Activated B cell treated with CpG ODN at 0.5 μM for 24 hours (primary cell): Measurements from ENCODE around the gene NEK6. TPM values are rescaled to one million over a fixed set of nuclear protein-coding genes. Genes with fewer than 3 reads are reported as not detected.

Experiments used
- ATAC-seq: fragments of 200-7000 bp; cut with Tn5 transposase; one replicate; pipeline ENCODE4 v1.10.0; 2021; ENCODE audit warnings: low read depth, mild to moderate bottlenecking, moderate library complexity
- CTCF ChIA-PET: fragments of 350-600 bp; sonication (Branson Sonifier 250); formaldehyde crosslinking; loops from one replicate; lab custom pipeline; 2021; ENCODE audit warnings: antibody characterized with exemption; lab: Charles Lee
- POLR2A ChIA-PET: fragments of 350-600 bp; sonication (Branson Sonifier 250); formaldehyde crosslinking; loops from one replicate; lab custom pipeline; 2021; ENCODE audit warnings: antibody characterized with exemption; lab: Charles Lee
- DNase-seq: peaks from one replicate; pipeline ENCODE4 v3.0.0; 2022
- H3K27ac Mint-ChIP-seq: one replicate; pipeline ENCODE4 v1.8.0; 2020; ENCODE audit warnings: mixed read lengths
- H3K27me3 Mint-ChIP-seq: one replicate; pipeline ENCODE4 v1.8.0; 2021; ENCODE audit warnings: mixed read lengths
- H3K36me3 Mint-ChIP-seq: one replicate; pipeline ENCODE4 v1.8.0; 2021; ENCODE audit warnings: low read depth, mixed read lengths
- H3K4me1 Mint-ChIP-seq: one replicate; pipeline ENCODE4 v1.8.0; 2021; ENCODE audit warnings: mixed read lengths
- H3K4me3 Mint-ChIP-seq: one replicate; pipeline ENCODE4 v1.8.0; 2020; ENCODE audit warnings: mild to moderate bottlenecking, mixed read lengths
- H3K9me3 Mint-ChIP-seq: one replicate; pipeline ENCODE4 v1.8.0; 2020; ENCODE audit warnings: mixed read lengths
- intact Hi-C: fragments of 100-400 bp; cut with micrococcal nuclease; formaldehyde crosslinking; loops from one replicate; pipeline ENCODE4 v1.15.1; 2024
- total RNA-seq: library from RNA; stranded (reverse); gene quantifications from 2 replicates; pipeline ENCODE4 v1.2.3, GENCODE V29; 2022
- TF ChIP-seq, protein P1 (sequence below): fragments of 200-600 bp; IDR thresholded peaks from one replicate; pipeline ENCODE4 v1.8.0; 2022; ENCODE audit warnings: antibody characterized with exemption, mild to moderate bottlenecking

NEK6 gene
- total RNA-seq, 1 donor from 2014 or later, result 110 TPM

DNA sequence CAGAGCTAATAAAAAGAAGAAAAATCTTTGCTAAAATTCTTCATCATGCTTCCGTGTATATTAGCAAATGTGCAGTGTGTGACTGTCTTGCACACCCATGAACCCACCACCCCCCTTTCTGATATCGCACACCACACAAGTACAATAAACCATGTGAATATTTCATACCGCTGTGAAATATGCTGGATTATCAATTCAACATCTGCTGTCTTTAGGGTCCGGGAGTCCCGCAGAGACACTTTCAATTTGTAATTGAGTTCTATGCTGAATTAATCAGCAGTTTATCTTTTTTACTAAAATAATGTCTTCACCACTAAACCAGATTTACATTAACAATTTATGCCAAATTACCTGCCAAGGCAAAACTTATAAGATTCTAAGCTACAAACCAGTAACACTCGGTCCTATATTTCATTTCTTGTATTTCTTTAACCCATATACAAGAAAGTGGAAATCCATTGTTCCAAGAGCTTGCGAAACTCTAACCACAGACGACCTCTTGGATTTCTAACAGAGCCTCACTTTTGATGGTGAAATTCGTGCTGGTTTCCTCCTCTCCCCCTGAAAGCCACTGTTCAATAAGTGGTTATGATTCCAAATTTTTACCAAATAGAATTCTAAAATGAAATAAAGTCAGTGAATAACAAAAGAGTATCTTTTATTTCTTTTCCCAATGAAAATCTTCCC is 113.3 kb downstream of the NEK6 start:
- intact Hi-C loops, result no loop called here
- ChIA-PET POLR2A (no interaction called here), CTCF (interaction anchor here (1.1 kb wide), 1 partner anchor 69 kb away, joined by 3 read pairs; no protein-coding TSS in a partner anchor)
- TF ChIP-seq, protein P1, sequence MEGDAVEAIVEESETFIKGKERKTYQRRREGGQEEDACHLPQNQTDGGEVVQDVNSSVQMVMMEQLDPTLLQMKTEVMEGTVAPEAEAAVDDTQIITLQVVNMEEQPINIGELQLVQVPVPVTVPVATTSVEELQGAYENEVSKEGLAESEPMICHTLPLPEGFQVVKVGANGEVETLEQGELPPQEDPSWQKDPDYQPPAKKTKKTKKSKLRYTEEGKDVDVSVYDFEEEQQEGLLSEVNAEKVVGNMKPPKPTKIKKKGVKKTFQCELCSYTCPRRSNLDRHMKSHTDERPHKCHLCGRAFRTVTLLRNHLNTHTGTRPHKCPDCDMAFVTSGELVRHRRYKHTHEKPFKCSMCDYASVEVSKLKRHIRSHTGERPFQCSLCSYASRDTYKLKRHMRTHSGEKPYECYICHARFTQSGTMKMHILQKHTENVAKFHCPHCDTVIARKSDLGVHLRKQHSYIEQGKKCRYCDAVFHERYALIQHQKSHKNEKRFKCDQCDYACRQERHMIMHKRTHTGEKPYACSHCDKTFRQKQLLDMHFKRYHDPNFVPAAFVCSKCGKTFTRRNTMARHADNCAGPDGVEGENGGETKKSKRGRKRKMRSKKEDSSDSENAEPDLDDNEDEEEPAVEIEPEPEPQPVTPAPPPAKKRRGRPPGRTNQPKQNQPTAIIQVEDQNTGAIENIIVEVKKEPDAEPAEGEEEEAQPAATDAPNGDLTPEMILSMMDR, result no peak
- Mint-ChIP-seq H3K4me1 (peaks cover 1% of the 10 kb centered on the region), H3K4me3 (no peak overlapping the region), H3K36me3 (peaks cover 52% of the 10 kb centered on the region), H3K27ac (no peak overlapping the region), H3K27me3 (no peaks in the 10 kb centered on the region), H3K9me3 (peaks cover 5% of the 10 kb centered on the region)
- DNase-seq (no peak), ATAC-seq (no peak)

DNA sequence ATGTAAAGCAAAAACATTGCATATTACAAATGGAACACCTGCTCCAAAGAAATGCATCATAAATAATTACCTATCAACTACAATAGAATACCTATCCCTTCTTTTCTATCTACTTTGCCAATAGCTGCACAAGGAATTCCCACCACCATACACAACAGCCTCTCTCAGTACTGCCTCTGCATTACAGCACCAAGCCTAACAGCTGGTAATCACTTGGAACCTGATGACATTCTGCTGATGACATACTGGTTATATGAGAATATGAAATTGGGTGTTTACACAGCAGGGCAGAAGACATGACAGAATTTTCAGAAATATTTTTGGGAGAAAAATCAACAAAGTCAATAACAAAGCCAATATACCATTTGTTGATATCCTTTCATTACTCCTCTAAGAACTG is 114.3 kb downstream of the NEK6 start:
- Mint-ChIP-seq H3K36me3 (peaks cover 52% of the 10 kb centered on the region), H3K9me3 (peaks cover 5% of the 10 kb centered on the region), H3K27ac (no peak overlapping the region), H3K27me3 (no peaks in the 10 kb centered on the region), H3K4me1 (peaks cover 1% of the 10 kb centered on the region), H3K4me3 (no peak overlapping the region)
- DNase-seq, result no peak
- POLR2A ChIA-PET, result no interaction called here
- ATAC-seq, result no peak
- intact Hi-C loops, result no loop called here
- TF ChIP-seq, protein P1, result no peak
- CTCF ChIA-PET, result no interaction called here

DNA sequence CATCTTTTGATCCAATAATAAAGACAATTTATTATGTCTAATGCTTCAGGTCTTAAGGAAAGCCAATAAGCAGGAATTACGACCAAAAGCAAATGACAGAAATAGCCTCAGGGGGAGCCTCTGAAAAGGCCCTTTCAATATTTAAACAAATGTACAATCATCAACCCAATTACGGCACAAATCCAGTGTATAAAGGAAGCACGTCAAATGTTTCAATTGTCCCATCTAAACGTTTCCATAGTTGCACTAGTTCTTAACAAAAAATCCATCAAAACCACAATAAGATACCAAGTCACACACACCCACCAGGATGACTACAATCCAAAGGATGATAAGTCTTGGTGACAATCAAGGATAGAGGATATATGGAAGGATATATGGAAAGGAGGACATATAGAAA is 115.6 kb downstream of the NEK6 start:
- ChIA-PET CTCF (no interaction called here), POLR2A (no interaction called here)
- TF ChIP-seq, protein P1, result no peak
- Mint-ChIP-seq H3K36me3 (peaks cover 49% of the 10 kb centered on the region), H3K4me1 (peaks cover 1% of the 10 kb centered on the region), H3K4me3 (no peak overlapping the region), H3K27me3 (no peaks in the 10 kb centered on the region), H3K27ac (no peak overlapping the region), H3K9me3 (peaks cover 5% of the 10 kb centered on the region)
- intact Hi-C loops, result no loop called here
- DNase-seq (no peak), ATAC-seq (no peak)

DNA sequence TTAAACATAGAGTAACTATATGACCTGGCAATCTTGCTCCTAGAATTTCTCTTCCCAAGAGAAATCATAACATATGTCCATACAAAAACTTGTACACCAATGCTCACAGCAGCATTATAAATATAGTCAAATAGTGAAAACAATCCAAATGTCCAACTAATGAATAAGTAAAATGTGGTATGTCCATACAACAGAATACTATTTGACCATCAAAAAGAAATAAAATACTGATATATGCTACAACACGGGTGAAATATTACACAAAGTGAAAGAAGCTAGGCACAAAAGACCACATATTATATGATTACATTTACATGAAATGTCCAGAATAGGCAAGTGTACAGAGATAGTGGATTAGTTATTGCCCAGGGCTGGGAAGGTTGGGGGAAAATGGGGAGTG is 116.1 kb downstream of the NEK6 start:
- ChIA-PET POLR2A (no interaction called here), CTCF (no interaction called here)
- ATAC-seq, result no peak
- no peak overlapping the region for H3K4me3 Mint-ChIP-seq
- H3K27ac Mint-ChIP-seq, result no peak overlapping the region
- no peak for DNase-seq
- no peaks in the 10 kb centered on the region for H3K4me1 Mint-ChIP-seq
- H3K9me3 Mint-ChIP-seq, result peaks cover 5% of the 10 kb centered on the region
- TF ChIP-seq, protein P1, result no peak
- intact Hi-C loops, result no loop called here
- H3K27me3 Mint-ChIP-seq, result no peaks in the 10 kb centered on the region
- H3K36me3 Mint-ChIP-seq, result peaks cover 52% of the 10 kb centered on the region

DNA sequence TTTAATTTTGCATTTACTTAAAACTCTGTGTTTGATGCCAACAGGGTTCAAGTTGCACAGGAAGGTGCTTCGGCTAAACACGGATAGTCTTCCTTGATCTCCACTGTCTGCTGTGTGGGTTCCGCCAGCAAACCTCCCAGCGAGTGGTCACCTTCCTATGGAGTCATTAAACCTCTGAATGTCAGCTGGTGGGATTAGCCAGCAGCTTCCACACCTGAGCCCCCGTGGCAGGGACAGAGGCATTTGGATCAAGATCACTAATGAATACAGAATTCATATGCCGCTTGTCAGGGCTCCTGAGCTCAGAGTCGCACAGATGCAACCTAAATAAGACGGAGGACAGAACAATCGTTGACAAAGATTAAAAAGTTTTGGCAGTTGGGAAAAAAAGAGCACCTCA is 118.0 kb downstream of the NEK6 start:
- no peak overlapping the region for H3K27ac Mint-ChIP-seq
- H3K36me3 Mint-ChIP-seq, result peaks cover 66% of the 10 kb centered on the region
- no peaks in the 10 kb centered on the region for H3K27me3 Mint-ChIP-seq
- CTCF ChIA-PET, result no interaction called here
- ATAC-seq (no peak), DNase-seq (no peak)
- H3K4me1 Mint-ChIP-seq, result no peaks in the 10 kb centered on the region
- POLR2A ChIA-PET, result no interaction called here
- TF ChIP-seq, protein P1, result no peak
- intact Hi-C loops, result no loop called here
- no peak overlapping the region for H3K4me3 Mint-ChIP-seq
- peaks cover 5% of the 10 kb centered on the region for H3K9me3 Mint-ChIP-seq
